H4 (cell line): ENCODE measurements around the gene AFF2. TPM values are rescaled to one million over a fixed set of nuclear protein-coding genes. Genes with fewer than 3 reads are reported as not detected.
"Not testable (repeated sequence)": the region's sequence is repeated elsewhere in the genome, so short reads cannot be mapped to it uniquely, and the experiment has no call there.

ENCODE experiments used
- DNase-seq: peaks from one replicate; pipeline ENCODE4 v3.0.0-alpha.2; 2015; ENCODE audit warnings: low spot score
- total RNA-seq: library from RNA; depleted of rRNA; stranded (reverse); fragments of >200 nt; shearing (Covaris generic); gene quantifications from 2 replicates; pipeline ENCODE4 v1.2.3, GENCODE V29; 2014

AFF2 gene
- total RNA-seq, 1 experiment from 2014 or later: under 0.01 TPM

- no peak for DNase-seq
These were observed 356.1 kb downstream of the AFF2 start for GRCh38 chrX:148856505-148856904.

GRCh38 chrX:148865277-148866210 is 365.1 kb downstream of the AFF2 start:
- DNase-seq: no peak

GRCh38 chrX:148867596-148867995 is 367.2 kb downstream of the AFF2 start:
- DNase-seq: no peak

GRCh38 chrX:148871422-148872160 is 371.2 kb downstream of the AFF2 start:
- peak; percentile 47 for DNase-seq

GRCh38 chrX:148872161-148872535 is 371.7 kb downstream of the AFF2 start:
- DNase-seq: no peak

- no peak for DNase-seq
These were observed 372.5 kb downstream of the AFF2 start for GRCh38 chrX:148872881-148873280.

- DNase-seq: peak; percentile 3
These were observed 374.3 kb downstream of the AFF2 start for GRCh38 chrX:148874636-148875246.

DNA sequence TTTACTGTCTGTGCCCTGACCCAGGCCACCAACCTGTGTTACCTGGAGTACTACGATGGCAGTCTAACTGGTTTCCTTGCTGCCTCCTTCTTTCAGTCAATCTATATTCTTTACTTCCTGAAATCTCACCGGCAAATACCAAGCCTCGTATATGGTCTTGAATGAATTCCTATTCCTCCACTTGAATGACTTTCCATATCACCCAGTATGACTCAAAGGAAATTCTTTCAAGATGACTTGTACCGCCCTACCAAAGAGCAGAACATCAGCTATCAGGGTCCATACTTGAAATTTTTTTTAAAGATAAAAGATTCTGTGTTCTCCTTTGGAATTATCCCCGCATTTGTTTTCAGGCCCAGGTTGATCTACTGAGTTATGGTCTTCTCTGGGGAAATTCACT is 378.0 kb downstream of the AFF2 start:
- peak; percentile 5 for DNase-seq

DNA sequence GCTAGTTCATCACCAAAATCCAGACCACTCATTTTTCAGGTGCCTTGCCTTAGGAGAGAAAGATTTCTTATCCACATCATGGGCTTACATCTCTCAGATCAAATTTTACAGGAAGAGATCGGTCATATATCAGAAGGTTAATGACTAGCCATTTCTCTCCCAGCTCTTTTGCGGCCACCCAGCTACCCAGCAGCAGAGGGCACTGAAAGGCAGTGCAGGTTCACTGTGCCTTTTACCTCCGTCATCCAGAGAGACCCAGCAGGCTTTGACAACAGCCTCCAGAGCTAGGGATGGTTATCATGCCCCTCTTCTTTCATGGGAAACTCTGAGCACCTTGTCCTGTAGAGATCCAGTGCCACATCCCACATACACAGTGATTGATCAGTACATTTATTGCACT is 384.8 kb downstream of the AFF2 start:
- DNase-seq: no peak

GRCh38 chrX:148893395-148893794 is 393.0 kb downstream of the AFF2 start:
- no peak for DNase-seq

- DNase-seq: no peak
These were observed 402.2 kb downstream of the AFF2 start for GRCh38 chrX:148902581-148902980.

- no peak for DNase-seq
These were observed 402.8 kb downstream of the AFF2 start for GRCh38 chrX:148903176-148903575.

- no peak for DNase-seq
These were observed 404.1 kb downstream of the AFF2 start for GRCh38 chrX:148904421-148905111.

- no peak for DNase-seq
These were observed 405.0 kb downstream of the AFF2 start for GRCh38 chrX:148905400-148905799.

DNA sequence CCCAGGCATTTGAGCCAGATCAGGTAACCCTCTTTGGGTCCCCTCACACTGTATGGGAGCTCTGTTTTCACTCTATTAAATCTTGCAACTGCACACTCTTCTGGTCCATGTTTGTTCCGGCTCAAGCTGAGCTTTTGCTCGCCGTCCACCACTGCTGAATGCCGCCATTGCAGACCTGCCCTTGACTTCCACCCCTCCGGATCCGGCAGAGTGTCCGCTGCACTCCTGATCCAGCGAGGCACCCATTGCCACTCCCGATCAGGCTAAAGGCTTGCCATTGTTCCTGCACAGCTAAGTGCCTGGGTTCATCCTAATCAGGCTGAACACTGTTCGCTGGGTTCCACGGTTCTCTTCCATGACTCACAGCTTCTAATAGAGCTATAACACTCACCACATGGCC is 406.2 kb downstream of the AFF2 start:
- not testable (repeated sequence) for DNase-seq

- DNase-seq: no peak
These were observed 409.3 kb downstream of the AFF2 start for GRCh38 chrX:148909758-148910157.

GRCh38 chrX:148913971-148914370 is 413.6 kb downstream of the AFF2 start:
- DNase-seq: no peak

DNA sequence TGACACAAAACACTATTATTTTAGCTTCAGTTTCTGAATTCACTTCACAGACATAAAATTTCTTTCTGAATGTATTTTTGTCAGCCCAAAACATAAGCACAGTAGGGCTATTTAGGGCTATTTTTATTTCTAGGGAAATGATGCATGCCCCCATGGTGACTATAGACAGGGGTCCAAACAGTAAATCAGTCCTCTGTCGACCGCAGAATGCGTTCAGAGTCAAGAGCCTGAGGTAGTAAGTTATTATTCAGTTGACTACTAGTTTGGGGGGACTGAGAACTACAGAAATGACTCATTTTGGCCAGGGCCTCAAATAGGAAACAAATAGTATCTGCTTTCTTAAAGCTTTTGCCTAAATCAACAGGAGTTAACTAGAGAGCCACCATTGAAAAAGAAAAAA is 414.4 kb downstream of the AFF2 start:
- DNase-seq: no peak

- no peak for DNase-seq
These were observed 415.1 kb downstream of the AFF2 start for GRCh38 chrX:148915474-148915873.

GRCh38 chrX:148917441-148917840 is 417.0 kb downstream of the AFF2 start:
- DNase-seq: no peak

DNA sequence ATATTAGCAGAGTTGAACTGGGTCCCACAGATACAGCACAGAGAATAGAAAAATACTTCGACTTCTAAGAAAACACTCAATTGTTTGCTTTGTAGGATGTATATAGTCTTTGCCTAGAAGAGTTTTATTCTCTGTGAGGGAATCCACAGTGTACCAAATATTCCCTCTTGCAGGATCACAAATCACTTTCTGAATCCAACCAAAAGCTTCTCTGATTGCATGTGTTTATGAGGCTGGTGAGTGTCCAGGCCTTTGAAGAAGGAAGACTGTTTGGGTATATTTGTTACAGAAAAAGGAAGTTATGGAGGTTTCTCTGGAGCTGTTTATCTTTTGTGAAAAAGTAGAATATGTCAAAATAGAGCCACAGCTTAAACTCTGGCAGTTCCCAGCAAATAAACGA is 423.2 kb downstream of the AFF2 start:
- DNase-seq: no peak

DNA sequence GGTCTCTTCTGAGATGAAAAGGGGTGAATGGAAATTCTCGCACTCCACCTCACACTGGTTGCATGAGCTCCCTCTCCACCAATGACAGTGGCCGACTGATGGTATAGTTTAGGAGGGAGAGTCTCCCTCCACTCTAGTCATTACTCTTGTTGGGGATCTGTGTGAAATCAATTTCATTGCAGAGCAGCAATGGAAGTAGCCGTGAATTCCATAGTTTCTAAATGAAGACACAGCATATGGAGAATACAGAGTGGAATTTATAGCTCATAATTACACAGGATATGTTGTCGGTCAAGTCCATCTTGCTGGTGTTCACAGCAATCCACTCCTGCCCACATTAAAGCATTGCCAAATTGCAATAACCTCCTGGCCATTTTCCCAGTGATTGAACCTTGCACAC is 426.0 kb downstream of the AFF2 start:
- DNase-seq: no peak
